H1 (cell line): ENCODE data around the gene SPOCK1. TPM values are rescaled to one million over a fixed set of nuclear protein-coding genes. Genes with fewer than 3 reads are reported as not detected.

Experiments
- CTCF ChIA-PET: fragments of 300-600 bp; sonication (Branson Sonifier 250); formaldehyde crosslinking; loops from one replicate; lab custom pipeline; 2021; ENCODE audit not compliant: partially characterized antibody; lab: Charles Lee
- POLR2A ChIA-PET: fragments of 300-600 bp; sonication (Branson Sonifier 250); formaldehyde crosslinking; loops from one replicate; lab custom pipeline; 2021; ENCODE audit warnings: inconsistent platforms; ENCODE audit not compliant: partially characterized antibody; lab: Charles Lee
- DNase-seq, 2 experiments: peaks; one replicate each; pipeline versions ENCODE4 v3.0.0 to v3.0.0-alpha.2; 2010 to 2022; ENCODE audit warnings: low spot score in 2 of 2, low read depth in 1 of 2, mixed read lengths in 1 of 2
- FAIRE-seq: peaks from 2 replicates; lab custom pipeline; 2011; peaks lifted over from hg19 to GRCh38; lab: Jason Lieb, UNC
- H2AFZ ChIP-seq: 2 replicates; pipeline ENCODE4 v1.8.1; 2012; ENCODE audit warnings: low read length, inconsistent platforms
- H2AK5ac ChIP-seq: 2 replicates; pipeline ENCODE4 v1.6.1; 2013; ENCODE audit warnings: low read depth, low read length
- H2BK120ac ChIP-seq: replicated peaks from 2 replicates; pipeline ENCODE3; 2013; ENCODE audit warnings: low read depth, low read length, inconsistent platforms
- H2BK12ac ChIP-seq: 2 replicates; pipeline ENCODE4 v1.6.1; 2013; ENCODE audit warnings: low read depth, low read length
- H2BK15ac ChIP-seq: 2 replicates; pipeline ENCODE4 v1.6.1; 2013; ENCODE audit warnings: low read length
- H2BK20ac ChIP-seq: 2 replicates; pipeline ENCODE4 v1.6.1; 2013; ENCODE audit warnings: low read length
- H2BK5ac ChIP-seq: 2 replicates; pipeline ENCODE4 v1.6.1; 2013; ENCODE audit warnings: low read depth, low read length
- H3K14ac ChIP-seq: 2 replicates; pipeline ENCODE4 v1.6.1; 2013; ENCODE audit warnings: inconsistent platforms; ENCODE audit not compliant: insufficient read length
- H3K18ac ChIP-seq: 2 replicates; pipeline ENCODE4 v1.6.1; 2013; ENCODE audit warnings: low read length; ENCODE audit errors: extremely low read depth
- H3K23ac ChIP-seq: 2 replicates; pipeline ENCODE4 v1.6.1; 2013; ENCODE audit warnings: inconsistent platforms; ENCODE audit not compliant: insufficient read length
- H3K23me2 ChIP-seq: 2 replicates; pipeline ENCODE4 v1.6.1; 2013; ENCODE audit warnings: low read depth, low read length
- H3K27ac ChIP-seq: 2 replicates; pipeline ENCODE4 v1.6.1; 2011; ENCODE audit warnings: low read depth, low read length, inconsistent platforms
- H3K27me3 ChIP-seq, 4 experiments: replicated peaks in 1 of 4; 1 replicate in 1 of 4; 2 replicates in 3 of 4; pipeline versions ENCODE4 v1.6.1 to v1.8.1; 2011 to 2013; ENCODE audit warnings: low read length in 3 of 4, mild to moderate bottlenecking in 3 of 4, inconsistent platforms in 2 of 4, mixed read lengths in 2 of 4, moderate library complexity in 1 of 4; ENCODE audit not compliant: control insufficient read depth in 3 of 4, insufficient read depth in 3 of 4; ENCODE audit errors: extremely low read depth in 1 of 4
- H3K36me3 ChIP-seq, 4 experiments: 2 replicates each; pipeline versions ENCODE4 v1.6.1 to v1.8.1; 2011 to 2013; ENCODE audit warnings: mild to moderate bottlenecking in 4 of 4, low read length in 3 of 4, moderate library complexity in 2 of 4, control low read depth in 1 of 4, inconsistent platforms in 1 of 4; ENCODE audit not compliant: insufficient read depth in 4 of 4, control insufficient read depth in 2 of 4
- H3K4ac ChIP-seq: replicated peaks from 2 replicates; pipeline ENCODE3; 2013; ENCODE audit warnings: low read length, low read depth, mixed read lengths, inconsistent platforms; ENCODE audit not compliant: insufficient read length
- H3K4me1 ChIP-seq, 4 experiments: replicated peaks in 1 of 4; 1 replicate in 1 of 4; 2 replicates in 3 of 4; pipeline versions ENCODE4 v1.6.1 to v1.8.1; 2011 to 2013; ENCODE audit warnings: low read length in 3 of 4, inconsistent platforms in 2 of 4, mixed read lengths in 1 of 4; ENCODE audit not compliant: insufficient read depth in 4 of 4, control insufficient read depth in 3 of 4
- H3K4me2 ChIP-seq, 2 experiments: 2 replicates each; pipeline versions ENCODE4 v1.6.1 to v1.8.1; 2011 to 2013; ENCODE audit warnings: low read depth in 2 of 2, low read length in 2 of 2, control low read depth in 1 of 2, inconsistent platforms in 1 of 2, mild to moderate bottlenecking in 1 of 2; ENCODE audit not compliant: insufficient read depth in 1 of 2
- H3K4me3 ChIP-seq, 4 experiments: fragments of 200-600, 300-600 bp in 1 of 4; sonication (generic), shearing (Covaris generic), sonication (Bioruptor Twin) in 1 of 4; 2 replicates each; pipeline versions ENCODE4 v1.5.1 to v1.8.1; 2011 to 2016; ENCODE audit warnings: low read length in 4 of 4, low read depth in 3 of 4, control low read depth in 2 of 4, inconsistent platforms in 2 of 4, mild to moderate bottlenecking in 2 of 4, mixed read lengths in 1 of 4, moderate library complexity in 1 of 4; ENCODE audit not compliant: insufficient read depth in 2 of 4; ENCODE audit errors: extremely low read depth in 1 of 4
- H3K56ac ChIP-seq: replicated peaks from 2 replicates; pipeline ENCODE3; 2013; ENCODE audit warnings: low read depth, mild to moderate bottlenecking, mixed read lengths, low read length, inconsistent platforms; ENCODE audit not compliant: insufficient read length
- H3K79me1 ChIP-seq: 2 replicates; pipeline ENCODE4 v1.6.1; 2013; ENCODE audit warnings: low read depth, low read length, control low read depth
- H3K79me2 ChIP-seq, 2 experiments: 2 replicates each; pipeline versions ENCODE4 v1.6.1 to v1.8.1; 2012 to 2013; ENCODE audit warnings: low read length in 2 of 2, mild to moderate bottlenecking in 2 of 2, inconsistent platforms in 1 of 2; ENCODE audit not compliant: insufficient read depth in 2 of 2, control insufficient read depth in 1 of 2
- H3K9ac ChIP-seq, 4 experiments: replicated peaks in 1 of 4; 1 replicate in 1 of 4; 2 replicates in 3 of 4; pipeline versions ENCODE4 v1.6.1 to v1.8.1; 2011 to 2013; ENCODE audit warnings: low read depth in 3 of 4, low read length in 3 of 4, control low read depth in 2 of 4, mild to moderate bottlenecking in 2 of 4, moderate library complexity in 2 of 4, inconsistent platforms in 1 of 4; ENCODE audit errors: extremely low read depth in 1 of 4
- H3K9me3 ChIP-seq, 2 experiments: 2 replicates each; pipeline versions ENCODE4 v1.6.1 to v1.8.1; 2012 to 2013; ENCODE audit warnings: mild to moderate bottlenecking in 2 of 2, moderate library complexity in 2 of 2, control low read depth in 1 of 2, inconsistent platforms in 1 of 2, low read depth in 1 of 2, low read length in 1 of 2, mixed read lengths in 1 of 2; ENCODE audit not compliant: insufficient read depth in 2 of 2
- H4K20me1 ChIP-seq, 2 experiments: replicated peaks in 1 of 2; 2 replicates each; pipeline versions ENCODE3 to v1.8.1; 2011 to 2013; ENCODE audit warnings: inconsistent platforms in 2 of 2, low read length in 2 of 2, mild to moderate bottlenecking in 1 of 2; ENCODE audit not compliant: insufficient read depth in 2 of 2, control insufficient read depth in 1 of 2
- H4K5ac ChIP-seq: 2 replicates; pipeline ENCODE4 v1.6.1; 2013; ENCODE audit warnings: low read length, low read depth, mixed read lengths, inconsistent platforms; ENCODE audit not compliant: insufficient read length
- H4K8ac ChIP-seq: 2 replicates; pipeline ENCODE4 v1.8.0; 2013; ENCODE audit warnings: mild to moderate bottlenecking, moderate library complexity, low read length, inconsistent platforms; ENCODE audit not compliant: insufficient read depth; ENCODE audit errors: extremely low read depth
- H4K91ac ChIP-seq: replicated peaks from 2 replicates; pipeline ENCODE3; 2013; ENCODE audit warnings: low read length, mixed read lengths, inconsistent platforms; ENCODE audit not compliant: insufficient read length
- CHD1 ChIP-seq: IDR thresholded peaks from 2 replicates; pipeline ENCODE4 v1.6.1; 2012; ENCODE audit warnings: low read depth, low read length, improper control_type of control experiment
- CREB1 ChIP-seq: IDR thresholded peaks from 2 replicates; pipeline ENCODE4 v1.6.1; 2012; ENCODE audit warnings: inconsistent platforms
- HDAC2 ChIP-seq, 2 experiments: fragments of 300-600 bp in 1 of 2; sonication (generic) in 1 of 2; IDR thresholded peaks; 2 replicates each; pipeline ENCODE4 v1.6.1; 2011 to 2012; ENCODE audit warnings: low read depth in 2 of 2, low read length in 2 of 2, mild to moderate bottlenecking in 2 of 2, moderate library complexity in 2 of 2, borderline replicate concordance in 1 of 2, inconsistent platforms in 1 of 2
- SP1 ChIP-seq: IDR thresholded peaks from 2 replicates; pipeline ENCODE4 v1.6.1; 2011; ENCODE audit warnings: low read depth, low read length
- USF2 ChIP-seq: IDR thresholded peaks from 2 replicates; pipeline ENCODE4 v1.6.1; 2011; ENCODE audit warnings: low read length, improper control_type of control experiment
- WGBS, 2 experiments: shearing (Covaris generic) in 1 of 2; methylation state at CpG; one replicate each; pipeline versions ENCODE4 v1.1.6 to v1.1.7; 2013 to 2015; ENCODE audit warnings: low lambda C conversion rate in 2 of 2, mixed read lengths in 2 of 2, inconsistent platforms in 1 of 2, low coverage in 1 of 2, missing lambda C conversion rate in 1 of 2; ENCODE audit not compliant: insufficient replicate concordance in 2 of 2, insufficient coverage in 1 of 2, insufficient read length in 1 of 2; ENCODE audit errors: extremely low coverage in 1 of 2, missing lambda C conversion rate in 1 of 2; 5-methylcytosine and 5-hydroxymethylcytosine counted together
- polyA plus RNA-seq, 7 experiments: library from polyadenylated mRNA; depleted of rRNA in 3 of 7; stranded (reverse) in 5 of 7; unstranded in 2 of 7; fragments of >200 nt in 5 of 7; fragments of 200-250 nt in 2 of 7; gene quantifications; 1 replicate in 5 of 7; 2 replicates in 1 of 7; 4 replicates in 1 of 7; pipeline versions ENCODE4 v1.2.1 to v1.2.3, GENCODE V29; 2011 to 2013; ENCODE audit warnings: missing spikeins in 2 of 7, mixed read lengths in 2 of 7
- total RNA-seq: library from RNA; stranded (reverse); fragmentation: NEBNext Ultra II Directional; extraction: Animal tissue kit (Norgen Biotek cat#: 25700); gene quantifications from 2 replicates; pipeline ENCODE4 v1.2.1, GENCODE V29; 2021

The SPOCK1 gene
- total and polyA plus RNA-seq, 2 of the 8 experiments (the other 6 are each of a cell fraction or from before 2014, with no cell fraction given): 6.9 to 18.1 TPM

DNA sequence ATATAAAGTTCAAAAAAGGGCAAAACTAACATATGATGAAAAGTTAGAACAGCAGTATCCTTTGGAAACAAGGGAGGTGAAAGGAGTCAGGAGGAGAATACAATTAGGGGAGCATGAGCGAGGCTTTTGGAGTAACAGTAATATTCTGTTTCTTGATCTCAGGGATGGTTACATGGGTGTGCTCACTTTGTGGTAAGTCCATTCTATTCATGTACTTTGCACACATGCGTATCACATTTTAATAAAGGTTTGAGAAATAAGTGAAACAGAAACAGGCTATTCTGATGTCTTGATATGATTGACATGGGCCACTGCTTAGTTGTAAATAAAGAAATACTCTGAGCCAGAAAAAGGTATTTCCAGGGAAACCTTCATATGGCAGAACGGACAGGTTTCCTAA, 208.8 kb downstream of the SPOCK1 start:
- Histone ChIP-seq H3K4me3 (no peak overlapping the region), H4K8ac (no peak overlapping the region), H3K27ac (no peak overlapping the region), H4K91ac (no peak overlapping the region), H3K4me2 (no peak overlapping the region), H3K9ac (no peak overlapping the region), H4K20me1 (no peaks in the 10 kb centered on the region), H4K5ac (no peak overlapping the region), H3K36me3 (no peaks in the 10 kb centered on the region), H3K4me1 (no peaks in the 10 kb centered on the region), H3K56ac (no peak overlapping the region), H2BK120ac (no peak overlapping the region), H2BK5ac (no peak overlapping the region), H2AFZ (no peak overlapping the region), H2AK5ac (no peak overlapping the region), H3K9me3 (no peaks in the 10 kb centered on the region), H2BK12ac (no peak overlapping the region), H3K27me3 (peaks cover 0 to 1% (median 0%) of the 10 kb centered on the region in 4 experiments; a peak in 1 of 7 replicates), H3K4ac (no peak overlapping the region), H3K18ac (no peak overlapping the region), H2BK20ac (no peak overlapping the region), H2BK15ac (no peak overlapping the region), H3K79me2 (no peaks in the 10 kb centered on the region), H3K79me1 (no peaks in the 10 kb centered on the region), H3K23ac (no peak overlapping the region), H3K14ac (no peak overlapping the region), H3K23me2 (no peaks in the 10 kb centered on the region)
- DNase-seq (no peak), FAIRE-seq (no peak)
- CTCF ChIA-PET: no interaction called here
- 91% methylated on average over 3 of the region's 3 CpGs; no CpG with 5 or more reads in 1 of the 2 experiments for WGBS, 2 experiments
- TF ChIP-seq USF2 (no peak), HDAC2 (IDR thresholded peaks at IDR 0.05; ENCODE audit: borderline replicate concordance in 1 of 2, low read depth in 2 of 2, low read length in 2 of 2) (no peak), CHD1 (no peak), SP1 (no peak), CREB1 (no peak)
- POLR2A ChIA-PET: no interaction called here
